ENCODE results near the gene TRIM75.
"Not testable (repeated sequence)": the region's sequence is repeated elsewhere in the genome, so short reads cannot be mapped to it uniquely, and the experiment has no call there.

TRIM75 gene

GRCh38 chr4:165053645-165054044, at the start of gene TRIM75:
Gene TRIM75 (plus strand): TSS chr4:165053866. CDS start chr4:165059148, 5,282 bp downstream.
- DNase-seq (ENCODE audit: low read depth in 3 of 3), result no peak

DNA sequence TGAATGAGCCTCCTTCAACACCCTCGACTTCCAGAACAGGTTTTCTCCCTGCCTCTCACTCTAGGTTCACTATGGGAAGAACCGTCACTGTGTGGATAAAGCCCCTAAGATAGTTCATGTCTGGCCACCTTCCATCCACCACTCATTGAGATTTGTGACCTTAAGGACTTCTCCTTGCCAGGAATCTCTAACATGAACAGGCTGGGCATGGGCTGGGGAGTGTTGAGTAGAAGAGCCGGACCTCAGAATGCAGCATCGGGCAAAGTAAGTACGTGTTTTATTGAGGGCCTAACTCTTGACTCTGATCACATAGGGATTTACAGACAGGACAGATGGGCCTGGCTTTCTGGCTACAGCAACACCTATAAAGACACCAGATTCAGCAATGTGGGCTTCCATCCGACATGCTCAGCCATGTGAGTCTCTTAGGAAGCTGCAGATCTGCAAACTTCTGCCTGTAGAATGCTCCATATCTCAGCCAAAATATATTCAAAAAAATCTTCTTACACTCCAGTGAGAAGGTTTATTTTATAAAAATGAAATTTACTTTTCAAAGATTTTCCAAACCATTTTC, 48.2 kb upstream of the TRIM75 start:
- no peak for DNase-seq (ENCODE audit: low read depth in 3 of 3)

GRCh38 chr4:165006456-165006855, 47.2 kb upstream of the TRIM75 start:
- DNase-seq (ENCODE audit: low read depth in 3 of 3), result no peak

DNA sequence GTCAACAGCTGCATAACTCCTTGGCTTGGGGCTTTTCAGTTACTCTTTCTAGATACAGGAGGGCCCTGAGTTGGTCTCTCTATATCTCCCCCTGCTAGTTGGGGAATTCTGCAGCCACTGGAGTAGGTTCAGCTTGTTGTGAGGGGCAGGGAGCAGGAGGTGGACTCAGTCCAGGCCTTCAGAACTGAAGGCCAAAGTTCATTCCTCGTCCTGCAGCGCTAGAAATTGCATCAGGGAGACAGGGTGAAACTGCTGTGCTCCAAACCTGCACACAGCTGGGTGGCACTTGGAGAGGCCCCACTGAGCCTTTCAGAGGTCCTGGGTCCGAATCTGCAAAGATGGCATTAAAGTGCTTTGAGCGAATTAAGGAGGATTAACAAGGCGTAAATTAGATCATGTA, 46.8 kb upstream of the TRIM75 start:
- DNase-seq (ENCODE audit: low read depth in 3 of 3), result no peak

- DNase-seq (ENCODE audit: low read depth in 3 of 3), result no peak
Observed at GRCh38 chr4:165009493-165010227, 44.0 kb upstream of the TRIM75 start.

GRCh38 chr4:165010487-165010886, 43.2 kb upstream of the TRIM75 start:
- DNase-seq (ENCODE audit: low read depth in 3 of 3), result no peak

GRCh38 chr4:165010991-165011390, 42.7 kb upstream of the TRIM75 start:
- DNase-seq (ENCODE audit: low read depth in 3 of 3), result no peak

GRCh38 chr4:165011403-165011802, 42.3 kb upstream of the TRIM75 start:
- DNase-seq (ENCODE audit: low read depth in 3 of 3), result no peak

DNA sequence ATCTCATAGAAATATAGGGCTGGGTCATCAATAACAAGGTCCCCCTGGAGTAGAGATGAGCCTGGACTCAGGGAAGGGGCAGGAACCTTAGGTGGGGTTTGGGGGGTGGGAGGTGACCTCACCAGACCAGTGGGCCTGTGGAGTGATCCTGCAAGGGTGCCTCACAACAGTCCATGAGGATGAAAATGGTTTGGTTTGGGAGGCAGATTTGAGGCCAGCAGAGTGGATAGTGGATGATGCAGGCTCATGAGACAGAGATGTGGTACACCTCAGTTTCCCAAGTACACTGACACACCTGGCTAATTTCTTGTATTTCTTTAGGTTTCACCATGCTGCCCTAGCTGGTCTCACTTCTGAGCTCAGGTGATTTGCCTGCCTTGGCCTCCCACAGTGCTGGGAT, 40.0 kb upstream of the TRIM75 start:
- DNase-seq (ENCODE audit: low read depth in 3 of 3), result no peak

- no peak for DNase-seq (ENCODE audit: low read depth in 3 of 3)
Observed at GRCh38 chr4:165016971-165017370, 36.7 kb upstream of the TRIM75 start.

GRCh38 chr4:165019995-165020394, 33.7 kb upstream of the TRIM75 start:
- DNase-seq (ENCODE audit: low read depth in 3 of 3), result not testable (repeated sequence)

DNA sequence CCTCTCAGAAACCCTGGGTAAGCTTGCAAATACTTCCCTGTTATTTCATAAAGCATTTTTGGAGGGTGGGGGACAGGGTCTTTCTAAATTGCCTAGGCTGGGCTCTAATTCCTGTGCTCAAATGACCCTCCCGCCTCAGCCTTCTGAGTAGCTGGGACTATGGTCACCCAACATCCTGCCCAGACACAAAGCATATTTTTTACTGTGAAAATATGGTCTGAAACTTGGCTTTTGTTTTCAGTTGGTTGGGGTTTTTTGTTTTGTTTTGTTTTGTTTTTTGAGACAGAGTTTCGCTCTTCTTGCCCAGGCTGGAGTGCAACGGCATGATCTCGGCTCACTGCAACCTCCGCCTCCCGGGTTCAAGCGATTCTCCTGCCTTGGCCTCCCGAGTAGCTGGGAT, 27.9 kb upstream of the TRIM75 start:
- not testable (repeated sequence) for DNase-seq (ENCODE audit: low read depth in 3 of 3)

DNA sequence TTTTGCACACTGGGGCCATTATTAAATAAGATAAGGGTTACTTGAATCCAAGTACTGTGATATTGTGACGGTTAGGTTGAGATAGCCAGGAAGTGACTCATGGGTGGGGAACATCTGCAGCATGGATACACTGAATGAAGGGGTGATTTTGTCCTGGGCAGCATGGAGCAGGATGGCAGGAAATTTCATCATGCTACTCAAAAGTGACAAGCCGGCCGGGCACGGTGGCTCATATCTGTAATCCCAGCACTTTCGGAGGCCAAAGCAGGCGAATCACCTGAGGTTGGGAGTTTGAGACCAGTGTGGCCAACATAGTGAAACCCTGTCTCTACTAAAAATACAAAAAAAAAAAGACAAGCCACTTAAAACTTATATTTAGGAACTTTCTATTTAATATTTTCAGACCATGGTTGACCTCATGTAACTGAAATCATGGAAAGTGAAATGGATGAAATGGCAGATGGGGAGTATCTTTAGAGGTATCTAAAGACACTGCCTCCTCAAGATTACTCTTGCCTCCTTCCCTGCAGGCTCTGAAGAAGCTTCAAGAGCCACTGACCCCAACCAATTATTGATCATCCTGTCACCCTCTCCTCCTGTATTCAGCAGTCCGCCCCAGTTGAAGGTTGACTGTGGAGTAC, 25.8 kb upstream of the TRIM75 start:
- no peak for DNase-seq (ENCODE audit: low read depth in 3 of 3)

DNA sequence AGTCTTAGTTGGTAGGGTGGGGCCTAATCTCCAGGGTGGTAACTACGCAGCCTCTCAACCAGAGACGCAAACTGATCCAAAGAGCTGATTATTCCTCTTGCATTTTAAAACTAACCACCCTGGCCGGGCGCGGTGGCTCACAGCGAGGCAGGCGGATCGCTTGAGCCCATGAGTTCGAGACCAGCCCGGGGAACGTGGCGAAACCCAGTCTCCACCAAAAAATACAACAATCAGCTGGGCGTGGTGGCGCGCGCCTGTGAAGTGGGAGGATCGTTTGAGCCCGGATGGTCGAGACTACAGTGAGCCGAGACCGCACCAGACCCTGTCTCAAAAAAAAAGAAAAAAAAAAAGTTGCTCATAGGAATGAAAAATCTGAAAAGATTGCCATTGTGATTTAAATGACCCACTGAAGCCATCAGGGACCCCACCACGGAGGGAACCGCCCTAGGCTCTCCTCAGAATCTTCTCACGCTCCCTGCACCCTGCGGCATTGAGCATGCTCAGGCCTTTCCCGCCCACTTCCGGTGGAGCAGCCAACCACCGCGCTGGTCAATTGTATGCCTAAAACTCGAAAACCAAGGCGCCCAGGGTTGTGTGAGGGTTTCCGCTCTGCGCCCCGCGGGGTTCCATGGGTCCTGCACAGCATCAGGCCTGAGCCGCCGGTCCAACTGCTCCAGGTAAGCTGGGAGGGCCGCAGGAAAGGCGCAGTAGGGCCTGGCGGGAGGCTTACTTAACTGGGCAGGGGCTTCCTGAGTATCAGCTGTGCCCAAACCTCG, 22.0 kb upstream of the TRIM75 start, which contains the start of gene TRIM60:
Gene TRIM60, plus strand, starts transcription at position 564 of the 776 bp plus-strand sequence. CDS start 8,074 bp downstream, outside the sequence.
- DNase-seq (ENCODE audit: low read depth in 3 of 3), result no peak

DNA sequence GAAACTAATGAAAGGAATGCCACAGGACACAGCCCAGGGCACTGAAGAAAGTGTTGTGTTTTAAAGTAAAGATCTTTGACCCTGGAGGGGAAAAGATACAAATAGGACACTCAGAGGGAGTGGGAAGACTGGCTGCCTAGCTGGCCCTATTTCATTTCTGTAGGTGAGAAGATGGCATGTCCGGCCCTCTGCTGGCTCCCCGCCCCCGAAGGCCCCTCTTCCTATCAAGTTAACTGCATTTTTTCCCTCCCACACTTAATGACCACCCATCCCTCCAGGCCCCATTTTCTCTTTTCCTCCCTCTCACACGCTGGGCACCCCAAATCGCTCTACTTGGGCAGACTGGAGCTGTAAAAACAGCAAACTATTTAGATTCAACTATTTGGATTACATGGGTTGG, 5.5 kb upstream of the TRIM75 start:
- DNase-seq (ENCODE audit: low read depth in 3 of 3), result no peak

- no peak for DNase-seq (ENCODE audit: low read depth in 3 of 3)
Observed at GRCh38 chr4:165052627-165053026, 1.0 kb upstream of the TRIM75 start.

DNA sequence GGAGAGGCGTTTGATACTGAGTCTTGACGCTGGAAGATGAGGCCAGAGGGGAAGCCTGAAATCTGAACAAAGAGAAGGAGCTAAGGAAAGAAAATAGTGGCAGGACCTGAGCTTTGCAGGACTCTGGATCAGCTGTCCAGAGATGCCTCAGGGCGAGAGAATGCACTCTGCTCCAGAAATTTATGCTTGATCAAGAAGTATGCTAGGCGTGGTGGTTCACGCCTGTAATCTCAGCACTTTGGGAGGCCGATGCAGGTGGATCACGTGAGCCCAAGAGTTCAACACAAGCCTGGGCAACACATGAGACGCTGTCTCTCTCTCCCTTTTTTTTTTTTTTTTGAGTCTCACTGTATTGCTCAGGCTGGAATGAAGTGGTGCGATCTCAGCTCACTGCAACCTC, 1.9 kb downstream of the TRIM75 start:
- no peak for DNase-seq (ENCODE audit: low read depth in 3 of 3)

GRCh38 chr4:165058666-165059065, 5.0 kb downstream of the TRIM75 start:
- DNase-seq (ENCODE audit: low read depth in 3 of 3), result no peak

- DNase-seq (ENCODE audit: low read depth in 3 of 3), result no peak
Observed at GRCh38 chr4:165059386-165059785, 5.7 kb downstream of the TRIM75 start.

- DNase-seq (ENCODE audit: low read depth in 3 of 3), result no peak
Observed at GRCh38 chr4:165060938-165061337, 7.3 kb downstream of the TRIM75 start.

DNA sequence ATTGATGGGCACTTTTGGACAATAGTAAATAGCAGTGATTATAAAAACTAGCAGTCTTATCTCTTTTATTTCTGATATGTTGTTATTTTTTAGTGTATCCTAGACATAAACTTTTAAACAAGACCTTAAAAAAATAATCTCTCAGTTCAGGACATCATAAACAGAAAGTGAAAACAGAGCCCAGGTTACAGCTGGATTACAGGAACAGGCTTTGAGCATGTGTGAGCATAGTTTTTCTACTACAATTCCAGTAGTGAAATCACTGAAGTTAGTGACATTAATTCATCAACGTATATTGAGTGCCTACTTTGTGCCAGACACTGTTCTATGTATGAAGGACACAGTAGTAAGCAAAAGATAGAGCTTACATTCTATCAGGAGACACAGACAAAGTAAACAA, 16.9 kb downstream of the TRIM75 start:
- DNase-seq (ENCODE audit: low read depth in 3 of 3), result no peak

- not testable (repeated sequence) for DNase-seq (ENCODE audit: low read depth in 3 of 3)
Observed at GRCh38 chr4:165073346-165073745, 19.7 kb downstream of the TRIM75 start.

All from stimulated activated CD4-positive, alpha-beta T cell treated with anti-CD3 and anti-CD28 coated beads, TNF-alpha, amount 100 ng/mL, for 4 hours (primary cell).